ENCODE measurements around the gene SMIM15. TPM values are rescaled to one million over a fixed set of nuclear protein-coding genes. Genes with fewer than 3 reads are reported as not detected.

SMIM15 gene
- total RNA-seq, 2 experiments from 2014 or later, result 16.5 to 18.2 TPM

GRCh38 chr5:61159836-61160235, 2.4 kb downstream of the SMIM15 start:
- Mint-ChIP-seq H3K27ac (peak overlapping the region; percentile 56), H3K27me3 (no peaks in the 10 kb centered on the region), H3K36me3 (ENCODE audit: low read depth) (peaks cover 79% of the 10 kb centered on the region), H3K4me3 (peak overlapping the region; percentile 63), H3K4me1 (ENCODE audit: low read depth) (peaks cover 50% of the 10 kb centered on the region), H3K9me3 (no peaks in the 10 kb centered on the region)
- TF ChIP-seq CTCF (IDR thresholded peaks at IDR 0.05), result no peak
- Histone ChIP-seq H3K27me3 (ENCODE audit: control insufficient read depth in 1 of 2, insufficient read depth in 2 of 2, low read length in 2 of 2) (no peaks in the 10 kb centered on the region), H3K9me3 (ENCODE audit: control insufficient read depth in 1 of 2, insufficient read depth in 1 of 2, low read length in 2 of 2) (peaks cover 5% of the 10 kb centered on the region in 2 experiments), H3K27ac (ENCODE audit: low read depth in 1 of 2, low read length in 2 of 2) (no peak overlapping the region), H3K36me3 (ENCODE audit: insufficient read depth, low read length) (peaks cover 26% of the 10 kb centered on the region), H3K4me1 (ENCODE audit: insufficient read depth, low read length) (peaks cover 7% of the 10 kb centered on the region), H3K4me3 (ENCODE audit: low read length) (no peak overlapping the region)
- ChIA-PET CTCF (no interaction called here), POLR2A (no interaction called here)
- no peak for DNase-seq
- no peak for ATAC-seq (ENCODE audit: poor library complexity)
- intact Hi-C loops (cut with DNase I, micrococcal nuclease), result loop anchor here (5.0 to 10.0 kb wide), 4 partner anchors 172 to 455 kb away; partner anchors contain the start of genes DEPDC1B (in 1 of the 2), ERCC8 (in 1 of the 2), NDUFAF2 (in 1 of the 2) and ZSWIM6 (in 1 of the 2)

GRCh38 chr5:61159070-61159469, 3.2 kb downstream of the SMIM15 start:
- no peaks in the 10 kb centered on the region for H3K27me3 Mint-ChIP-seq
- peaks cover 50% of the 10 kb centered on the region for H3K4me1 Mint-ChIP-seq (ENCODE audit: low read depth)
- H3K4me3 Mint-ChIP-seq, result no peak overlapping the region
- CTCF ChIA-PET, result no interaction called here
- DNase-seq, result no peak
- ATAC-seq (ENCODE audit: poor library complexity), result no peak
- intact Hi-C loops (cut with DNase I, micrococcal nuclease), result no loop called here
- peaks cover 5% of the 10 kb centered on the region in 2 experiments for H3K9me3 ChIP-seq (ENCODE audit: control insufficient read depth in 1 of 2, insufficient read depth in 1 of 2, low read length in 2 of 2)
- H3K36me3 ChIP-seq (ENCODE audit: insufficient read depth, low read length), result peaks cover 26% of the 10 kb centered on the region
- no peak for TF ChIP-seq CTCF (IDR thresholded peaks at IDR 0.05)
- no peaks in the 10 kb centered on the region for H3K9me3 Mint-ChIP-seq
- POLR2A ChIA-PET, result no interaction called here
- H3K27me3 ChIP-seq (ENCODE audit: control insufficient read depth in 1 of 2, insufficient read depth in 2 of 2, low read length in 2 of 2), result no peaks in the 10 kb centered on the region
- H3K36me3 Mint-ChIP-seq (ENCODE audit: low read depth), result peaks cover 87% of the 10 kb centered on the region
- no peak overlapping the region for H3K27ac ChIP-seq (ENCODE audit: low read depth in 1 of 2, low read length in 2 of 2)
- H3K27ac Mint-ChIP-seq, result no peak overlapping the region
- no peak overlapping the region for H3K4me3 ChIP-seq (ENCODE audit: low read length)
- peaks cover 7% of the 10 kb centered on the region for H3K4me1 ChIP-seq (ENCODE audit: insufficient read depth, low read length)

GRCh38 chr5:61151893-61152292, 10.4 kb downstream of the SMIM15 start:
- CTCF ChIA-PET, result no interaction called here
- Histone ChIP-seq H3K36me3 (ENCODE audit: insufficient read depth, low read length) (no peaks in the 10 kb centered on the region), H3K27me3 (ENCODE audit: control insufficient read depth in 1 of 2, insufficient read depth in 2 of 2, low read length in 2 of 2) (no peaks in the 10 kb centered on the region), H3K4me3 (ENCODE audit: low read length) (no peak overlapping the region), H3K4me1 (ENCODE audit: insufficient read depth, low read length) (no peaks in the 10 kb centered on the region), H3K9me3 (ENCODE audit: control insufficient read depth in 1 of 2, insufficient read depth in 1 of 2, low read length in 2 of 2) (peaks cover 10 to 18% of the 10 kb centered on the region in 2 experiments), H3K27ac (ENCODE audit: low read depth in 1 of 2, low read length in 2 of 2) (no peak overlapping the region)
- ATAC-seq (ENCODE audit: poor library complexity), result no peak
- intact Hi-C loops (cut with DNase I, micrococcal nuclease), result no loop called here
- Mint-ChIP-seq H3K27ac (no peak overlapping the region), H3K4me3 (no peak overlapping the region), H3K27me3 (no peaks in the 10 kb centered on the region), H3K36me3 (ENCODE audit: low read depth) (peaks cover 63% of the 10 kb centered on the region), H3K4me1 (ENCODE audit: low read depth) (no peaks in the 10 kb centered on the region), H3K9me3 (peaks cover 11% of the 10 kb centered on the region)
- POLR2A ChIA-PET, result no interaction called here
- no peak for DNase-seq
- no peak for TF ChIP-seq CTCF (IDR thresholded peaks at IDR 0.05)
